Upper lobe of left lung (tissue), 4 donors: ENCODE data around the gene ADAMTS2.

Source experiments
- POLR2AphosphoS5 ChIP-seq, 2 donors: sonication (generic); formaldehyde crosslinking; IDR thresholded peaks; one replicate each; pipeline ENCODE4 v1.5.1; 2017; ENCODE audit warnings: antibody characterized with exemption in 2 of 2
- TF ChIP-seq, protein P1 (sequence below), 6 experiments: fragments of 450-650 bp in 4 of 6; fragments of 200-600 bp in 2 of 6; sonication (generic) in 2 of 6; IDR thresholded peaks; one replicate each; pipeline ENCODE4 v1.5.1; 2016 to 2019; ENCODE audit warnings: antibody characterized with exemption in 6 of 6

DNA sequence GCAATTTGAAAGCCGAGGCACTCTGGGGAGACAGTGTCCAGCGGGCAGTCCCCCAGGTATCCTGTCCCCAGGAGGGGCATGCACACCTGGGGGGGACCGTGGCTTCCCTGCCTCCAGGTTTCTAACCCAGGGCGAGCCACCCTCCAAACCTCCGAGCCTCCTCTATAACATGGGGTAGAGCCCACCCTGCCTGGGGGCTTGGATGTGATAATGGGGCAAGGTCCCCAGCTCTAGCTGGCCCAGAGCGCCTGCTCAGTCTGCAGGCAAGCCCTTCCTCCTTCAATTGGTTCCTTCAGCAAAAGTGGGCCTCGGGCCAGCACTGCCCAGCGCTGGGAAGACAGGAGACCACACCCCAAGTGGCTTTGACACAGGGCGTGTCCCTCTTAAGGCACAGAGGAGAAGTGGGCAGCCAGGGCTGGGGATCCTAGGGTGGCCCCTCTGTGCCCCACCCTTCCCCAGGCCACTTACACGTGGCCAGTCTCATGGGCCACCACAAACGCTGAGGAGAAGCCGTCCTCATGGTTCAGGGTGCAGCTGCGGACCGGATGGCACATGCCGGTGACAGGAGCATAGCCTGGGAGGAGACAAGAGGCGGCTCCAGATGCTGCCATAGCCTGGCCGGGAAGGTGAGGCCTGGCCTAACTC, 190.8 kb downstream of the ADAMTS2 start:
- TF ChIP-seq, protein P1, sequence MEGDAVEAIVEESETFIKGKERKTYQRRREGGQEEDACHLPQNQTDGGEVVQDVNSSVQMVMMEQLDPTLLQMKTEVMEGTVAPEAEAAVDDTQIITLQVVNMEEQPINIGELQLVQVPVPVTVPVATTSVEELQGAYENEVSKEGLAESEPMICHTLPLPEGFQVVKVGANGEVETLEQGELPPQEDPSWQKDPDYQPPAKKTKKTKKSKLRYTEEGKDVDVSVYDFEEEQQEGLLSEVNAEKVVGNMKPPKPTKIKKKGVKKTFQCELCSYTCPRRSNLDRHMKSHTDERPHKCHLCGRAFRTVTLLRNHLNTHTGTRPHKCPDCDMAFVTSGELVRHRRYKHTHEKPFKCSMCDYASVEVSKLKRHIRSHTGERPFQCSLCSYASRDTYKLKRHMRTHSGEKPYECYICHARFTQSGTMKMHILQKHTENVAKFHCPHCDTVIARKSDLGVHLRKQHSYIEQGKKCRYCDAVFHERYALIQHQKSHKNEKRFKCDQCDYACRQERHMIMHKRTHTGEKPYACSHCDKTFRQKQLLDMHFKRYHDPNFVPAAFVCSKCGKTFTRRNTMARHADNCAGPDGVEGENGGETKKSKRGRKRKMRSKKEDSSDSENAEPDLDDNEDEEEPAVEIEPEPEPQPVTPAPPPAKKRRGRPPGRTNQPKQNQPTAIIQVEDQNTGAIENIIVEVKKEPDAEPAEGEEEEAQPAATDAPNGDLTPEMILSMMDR (IDR thresholded peaks at IDR 0.05) = no peak
- no peak for TF ChIP-seq POLR2AphosphoS5 (IDR thresholded peaks at IDR 0.05)
